ENCODE data around the gene POLR2L. TPM values are rescaled to one million over a fixed set of nuclear protein-coding genes. Genes with fewer than 3 reads are reported as not detected.

POLR2L gene
- total RNA-seq, 4 donors from 2014 or later = 71.7 to 140 (median 110) TPM

DNA sequence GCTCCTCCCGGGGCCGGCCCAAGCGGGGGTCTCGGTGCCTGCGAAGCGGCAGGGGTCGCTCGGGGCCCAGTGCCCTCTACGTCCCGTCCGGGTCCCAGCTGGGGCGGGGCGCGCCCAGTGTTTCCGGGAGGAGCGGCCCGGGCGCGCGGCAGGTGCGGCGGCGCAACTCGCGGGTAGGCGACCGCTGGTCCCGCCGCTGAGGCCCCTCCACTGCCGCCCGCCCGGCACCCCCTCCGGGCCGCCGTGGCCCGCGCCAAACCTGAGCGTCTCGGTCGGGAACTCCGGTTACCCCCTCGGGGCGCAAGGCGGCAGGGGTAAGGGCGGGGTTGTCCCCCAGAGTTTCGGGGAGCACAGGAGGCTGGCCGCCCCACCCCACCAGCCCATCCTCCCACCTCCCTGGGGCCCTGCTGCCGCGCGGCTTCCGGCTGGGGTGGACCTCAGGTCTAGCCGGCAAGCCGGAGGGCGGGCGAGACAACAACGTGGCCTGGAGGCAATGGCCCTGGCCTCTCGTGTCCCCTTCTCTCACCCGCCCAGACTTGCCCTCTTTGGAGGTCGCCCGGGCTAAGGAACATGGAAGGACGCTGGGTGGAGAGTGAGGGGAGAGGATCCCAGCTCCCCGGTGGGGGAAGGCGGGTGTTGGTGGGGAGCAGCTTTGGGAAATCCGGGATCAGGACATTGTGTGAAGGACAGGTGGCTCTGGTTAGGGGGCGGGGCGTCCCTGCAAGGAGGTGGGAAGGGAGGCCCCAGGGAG lies 15.0 kb downstream of the POLR2L start:
- peak overlapping the region in 2 of 4 donors; percentile 43 to 49 for H3K4me3 ChIP-seq
- DNase-seq (ENCODE audit: low spot score in 2 of 2) = no peak
- H3K4me1 ChIP-seq = peaks cover 0 to 66% (median 41%) of the 10 kb centered on the region in 4 donors
- H3K27me3 ChIP-seq = peaks cover 0 to 59% of the 10 kb centered on the region in 2 donors
- H3K9me3 ChIP-seq = no peaks in the 10 kb centered on the region
- WGBS, 2 donors = 24 to 29% methylated on average over 16 to 18 of the region's 66 CpGs
- TF ChIP-seq EP300 (IDR thresholded peaks at IDR 0.05) = no peak
- peak overlapping the region in 3 of 4 donors; percentile 43 to 72 (median 60) for H3K27ac ChIP-seq
- peaks cover 0 to 36% (median 23%) of the 10 kb centered on the region in 3 donors for H3K36me3 ChIP-seq

DNA sequence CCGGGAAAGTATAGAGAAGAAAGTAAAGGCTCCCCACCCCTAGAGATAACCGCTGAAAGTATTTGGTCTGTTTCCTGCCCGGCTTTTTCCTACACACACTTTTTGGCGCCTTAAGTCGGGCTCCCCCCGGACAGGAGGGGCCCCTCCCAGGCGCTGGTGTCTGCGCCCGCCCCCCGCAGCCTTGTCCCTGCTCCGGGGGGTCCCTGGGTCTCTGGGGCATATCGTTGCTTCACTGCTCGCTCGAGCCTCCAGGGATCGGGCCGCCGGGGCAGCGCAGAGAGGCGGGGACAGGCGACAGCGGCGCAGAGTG lies 15.5 kb downstream of the POLR2L start:
- Histone ChIP-seq H3K27me3 (peaks cover 0 to 59% of the 10 kb centered on the region in 2 donors), H3K4me3 (peak overlapping the region in 2 of 4 donors; percentile 43 to 49), H3K27ac (peak overlapping the region in 2 of 4 donors; percentile 60 to 72), H3K9me3 (no peaks in the 10 kb centered on the region), H3K36me3 (peaks cover 0 to 42% (median 26%) of the 10 kb centered on the region in 3 donors), H3K4me1 (peaks cover 0 to 66% (median 42%) of the 10 kb centered on the region in 4 donors)
- no peak for TF ChIP-seq EP300 (IDR thresholded peaks at IDR 0.05)
- 2 to 21% methylated on average over 2 to 20 of the region's 22 CpGs for WGBS, 2 donors
- DNase-seq (ENCODE audit: low spot score in 2 of 2) = no peak

GRCh38 chr11:826227-826621 lies 16.1 kb downstream of the POLR2L start:
- 79 to 82% methylated on average over 9 of the region's 9 CpGs for WGBS, 2 donors
- Histone ChIP-seq H3K4me1 (peaks cover 0 to 66% (median 45%) of the 10 kb centered on the region in 4 donors), H3K27me3 (peaks cover 0 to 55% of the 10 kb centered on the region in 2 donors), H3K27ac (peak overlapping the region in 1 of 4 donors; percentile 72), H3K36me3 (peaks cover 0 to 46% (median 26%) of the 10 kb centered on the region in 3 donors), H3K4me3 (no peak overlapping the region), H3K9me3 (no peaks in the 10 kb centered on the region)
- TF ChIP-seq, protein P1, sequence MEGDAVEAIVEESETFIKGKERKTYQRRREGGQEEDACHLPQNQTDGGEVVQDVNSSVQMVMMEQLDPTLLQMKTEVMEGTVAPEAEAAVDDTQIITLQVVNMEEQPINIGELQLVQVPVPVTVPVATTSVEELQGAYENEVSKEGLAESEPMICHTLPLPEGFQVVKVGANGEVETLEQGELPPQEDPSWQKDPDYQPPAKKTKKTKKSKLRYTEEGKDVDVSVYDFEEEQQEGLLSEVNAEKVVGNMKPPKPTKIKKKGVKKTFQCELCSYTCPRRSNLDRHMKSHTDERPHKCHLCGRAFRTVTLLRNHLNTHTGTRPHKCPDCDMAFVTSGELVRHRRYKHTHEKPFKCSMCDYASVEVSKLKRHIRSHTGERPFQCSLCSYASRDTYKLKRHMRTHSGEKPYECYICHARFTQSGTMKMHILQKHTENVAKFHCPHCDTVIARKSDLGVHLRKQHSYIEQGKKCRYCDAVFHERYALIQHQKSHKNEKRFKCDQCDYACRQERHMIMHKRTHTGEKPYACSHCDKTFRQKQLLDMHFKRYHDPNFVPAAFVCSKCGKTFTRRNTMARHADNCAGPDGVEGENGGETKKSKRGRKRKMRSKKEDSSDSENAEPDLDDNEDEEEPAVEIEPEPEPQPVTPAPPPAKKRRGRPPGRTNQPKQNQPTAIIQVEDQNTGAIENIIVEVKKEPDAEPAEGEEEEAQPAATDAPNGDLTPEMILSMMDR (IDR thresholded peaks at IDR 0.05) = no peak
- TF ChIP-seq EP300 (IDR thresholded peaks at IDR 0.05) (no peak), POLR2A (IDR thresholded peaks at IDR 0.05) (no peak)
- DNase-seq (ENCODE audit: low spot score in 2 of 2) = no peak

DNA sequence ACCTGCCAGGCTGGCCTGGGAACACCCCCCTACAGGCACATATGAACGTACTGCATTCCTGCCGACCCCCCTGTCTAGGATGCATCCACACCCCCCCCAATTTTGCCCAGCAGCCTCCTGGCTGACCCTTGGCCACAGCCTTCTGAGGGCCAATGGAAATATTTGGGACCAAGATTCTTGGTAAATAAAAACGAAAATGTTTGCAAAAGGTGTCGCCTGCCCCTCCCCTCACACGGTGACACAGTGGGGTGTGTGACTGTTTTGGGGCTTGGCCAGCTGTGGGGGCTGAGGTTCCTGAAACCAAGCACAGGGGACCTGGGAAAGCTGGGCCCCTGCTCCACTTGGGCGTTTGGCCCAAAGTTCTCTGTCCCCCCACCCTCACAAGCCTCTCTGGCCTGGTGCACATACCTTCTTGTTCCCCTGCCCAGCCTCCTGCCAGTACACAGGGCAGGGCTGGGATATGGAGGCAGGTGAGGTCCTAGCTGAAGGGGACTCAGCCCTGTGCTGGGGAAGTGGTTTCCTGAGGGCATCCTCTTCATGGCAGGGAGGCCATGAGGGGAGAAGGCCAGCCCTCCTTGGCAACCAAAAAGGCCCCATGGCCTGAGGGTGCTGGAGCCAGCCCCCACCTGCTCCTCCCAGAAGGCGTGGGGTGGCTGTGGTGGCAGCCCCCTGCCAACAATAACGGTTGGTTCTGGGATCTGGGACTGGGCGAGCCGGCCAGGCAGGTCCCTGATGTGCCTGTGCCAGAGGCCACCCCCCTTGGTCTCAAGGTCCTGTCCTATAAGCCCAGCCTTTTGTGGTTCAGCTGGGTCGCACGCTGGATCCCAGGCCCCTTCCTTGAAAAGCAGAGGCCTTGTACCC lies 16.7 kb downstream of the POLR2L start:
- peaks cover 0 to 49% of the 10 kb centered on the region in 2 donors for H3K27me3 ChIP-seq
- DNase-seq (ENCODE audit: low spot score in 2 of 2) = no peak
- 81 to 82% methylated on average over 9 of the region's 12 CpGs for WGBS, 2 donors

DNA sequence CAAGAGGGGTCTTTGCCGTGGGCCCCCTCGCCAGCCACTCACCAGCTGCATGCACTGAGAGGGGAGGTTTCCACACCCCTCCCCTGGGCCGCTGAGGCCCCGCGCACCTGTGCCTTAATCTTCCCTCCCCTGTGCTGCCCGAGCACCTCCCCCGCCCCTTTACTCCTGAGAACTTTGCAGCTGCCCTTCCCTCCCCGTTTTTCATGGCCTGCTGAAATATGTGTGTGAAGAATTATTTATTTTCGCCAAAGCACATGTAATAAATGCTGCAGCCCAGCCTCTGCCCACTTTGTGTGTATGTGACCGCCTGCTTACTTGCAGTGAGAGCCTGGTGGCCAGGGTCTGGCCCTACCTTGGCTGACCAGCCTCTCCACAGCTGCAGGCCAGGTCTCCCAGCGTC lies 17.4 kb downstream of the POLR2L start:
- peaks cover 0 to 42% of the 10 kb centered on the region in 2 donors for H3K27me3 ChIP-seq
- peaks cover 0 to 63% (median 48%) of the 10 kb centered on the region in 4 donors for H3K4me1 ChIP-seq
- H3K27ac ChIP-seq = no peak overlapping the region

More for the DNA sequence above, 16.7 kb downstream of the POLR2L start:
- H3K9me3 ChIP-seq = no peaks in the 10 kb centered on the region
- H3K27ac ChIP-seq = no peak overlapping the region
- peaks cover 0 to 66% (median 48%) of the 10 kb centered on the region in 4 donors for H3K4me1 ChIP-seq
- TF ChIP-seq EP300 (IDR thresholded peaks at IDR 0.05) (no peak), POLR2A (IDR thresholded peaks at IDR 0.05) (no peak)
- TF ChIP-seq, protein P1 (IDR thresholded peaks at IDR 0.05) = no peak
- H3K4me3 ChIP-seq = no peak overlapping the region
- peaks cover 0 to 46% (median 26%) of the 10 kb centered on the region in 3 donors for H3K36me3 ChIP-seq

More for the DNA sequence above, 17.4 kb downstream of the POLR2L start:
- H3K9me3 ChIP-seq = no peaks in the 10 kb centered on the region
- no peak overlapping the region for H3K4me3 ChIP-seq
- DNase-seq (ENCODE audit: low spot score in 2 of 2) = no peak
- 84% methylated on average over 11 of the region's 11 CpGs for WGBS, 2 donors
- H3K36me3 ChIP-seq = peaks cover 0 to 46% (median 26%) of the 10 kb centered on the region in 3 donors
- TF ChIP-seq POLR2A (IDR thresholded peaks at IDR 0.05) (no peak), EP300 (IDR thresholded peaks at IDR 0.05) (no peak)
- TF ChIP-seq, protein P1 (IDR thresholded peaks at IDR 0.05) = no peak
